Cardiac muscle cell (in vitro differentiated cells and primary cell): Measurements from ENCODE around the gene FUT1. TPM values are rescaled to one million over a fixed set of nuclear protein-coding genes. Genes with fewer than 3 reads are reported as not detected.

Source experiments
- DNase-seq, 2 donors: peaks; one replicate each; pipeline versions ENCODE4 v3.0.0 to v3.0.0-alpha.2; 2010 to 2017; ENCODE audit warnings: low read depth in 1 of 2, low spot score in 1 of 2
- H3K27ac ChIP-seq: fragments of 200-600 bp; sonication (generic); 2 replicates; pipeline ENCODE4 v1.5.1; 2016
- H3K27me3 ChIP-seq: fragments of 200-600 bp; sonication (generic); 2 replicates; pipeline ENCODE4 v1.6.0; 2016; ENCODE audit warnings: control low read depth
- H3K36me3 ChIP-seq: fragments of 200-600 bp; sonication (generic); 2 replicates; pipeline ENCODE4 v1.5.1; 2016; ENCODE audit warnings: control low read depth
- H3K4me1 ChIP-seq: fragments of 200-600 bp; sonication (generic); 2 replicates; pipeline ENCODE4 v1.8.1; 2017; ENCODE audit warnings: low read depth, mild to moderate bottlenecking, mixed run types
- H3K4me3 ChIP-seq: fragments of 200-600 bp; sonication (generic); 2 replicates; pipeline ENCODE4 v1.5.1; 2016; ENCODE audit warnings: mild to moderate bottlenecking
- H3K9me3 ChIP-seq: fragments of 200-600 bp; sonication (generic); 2 replicates; pipeline ENCODE4 v1.5.1; 2017; ENCODE audit warnings: low read depth, mild to moderate bottlenecking, control low read depth
- polyA plus RNA-seq: library from polyadenylated mRNA; unstranded; fragments of >200 nt; fragmentation: Nextera tagmentation; extraction: Ambion mirVana; gene quantifications from 2 replicates; pipeline ENCODE4 v1.2.1, GENCODE V29; 2016
- total RNA-seq: library from RNA; depleted of rRNA; stranded (reverse); fragments of >200 nt; gene quantifications from 2 replicates; pipeline ENCODE4 v1.2.3, GENCODE V29; 2016
- TF ChIP-seq, protein P1 (sequence below): IDR thresholded peaks from 2 replicates; pipeline ENCODE4 v1.5.1; 2012; ENCODE audit warnings: low read depth, mild to moderate bottlenecking, low read length

The FUT1 gene
- total and polyA plus RNA-seq, 2 experiments from 2014 or later = 0.21 TPM; not detected in 1

DNA sequence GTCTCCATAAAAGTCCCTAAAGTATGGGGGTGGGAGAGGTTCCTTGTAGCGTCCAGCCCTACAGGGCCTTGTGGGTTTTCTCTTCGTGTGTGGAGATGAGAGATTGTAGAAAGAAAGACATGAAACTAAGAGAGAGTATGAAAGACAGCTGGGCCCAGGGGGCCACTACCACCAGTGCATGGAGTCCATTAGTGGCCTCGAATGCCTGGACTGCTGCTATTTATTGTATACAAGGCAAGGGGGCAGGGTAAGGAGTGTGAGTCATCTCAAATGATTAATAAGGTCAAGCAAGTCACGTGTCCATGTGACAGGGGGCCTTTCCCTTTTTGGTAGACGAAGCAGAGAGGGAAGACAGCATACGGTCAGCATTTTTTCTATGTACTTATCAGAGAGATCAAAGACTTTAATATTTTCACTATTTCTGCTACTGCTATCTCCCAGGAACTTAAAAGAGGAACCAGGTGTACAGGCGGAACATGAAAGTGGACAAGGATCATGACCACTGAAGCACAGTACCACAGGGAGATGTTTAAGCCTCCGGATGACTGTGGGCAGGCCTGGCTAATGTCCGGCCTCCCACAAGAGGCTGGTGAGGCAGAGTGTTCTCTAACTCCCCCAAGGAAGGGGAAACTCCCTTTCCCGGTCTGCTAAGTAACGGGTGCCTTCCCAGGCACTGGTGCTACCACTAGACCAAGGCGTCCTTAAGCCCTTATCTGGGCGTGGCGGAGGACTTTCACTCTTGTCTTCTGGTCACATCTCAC, 28.4 kb upstream of the FUT1 start:
- Histone ChIP-seq H3K4me1 (no peaks in the 10 kb centered on the region), H3K36me3 (no peaks in the 10 kb centered on the region), H3K27ac (no peak overlapping the region), H3K27me3 (no peaks in the 10 kb centered on the region), H3K4me3 (no peak overlapping the region), H3K9me3 (no peaks in the 10 kb centered on the region)
- DNase-seq = peak in 1 of 2 donors; percentile 65
- TF ChIP-seq, protein P1, sequence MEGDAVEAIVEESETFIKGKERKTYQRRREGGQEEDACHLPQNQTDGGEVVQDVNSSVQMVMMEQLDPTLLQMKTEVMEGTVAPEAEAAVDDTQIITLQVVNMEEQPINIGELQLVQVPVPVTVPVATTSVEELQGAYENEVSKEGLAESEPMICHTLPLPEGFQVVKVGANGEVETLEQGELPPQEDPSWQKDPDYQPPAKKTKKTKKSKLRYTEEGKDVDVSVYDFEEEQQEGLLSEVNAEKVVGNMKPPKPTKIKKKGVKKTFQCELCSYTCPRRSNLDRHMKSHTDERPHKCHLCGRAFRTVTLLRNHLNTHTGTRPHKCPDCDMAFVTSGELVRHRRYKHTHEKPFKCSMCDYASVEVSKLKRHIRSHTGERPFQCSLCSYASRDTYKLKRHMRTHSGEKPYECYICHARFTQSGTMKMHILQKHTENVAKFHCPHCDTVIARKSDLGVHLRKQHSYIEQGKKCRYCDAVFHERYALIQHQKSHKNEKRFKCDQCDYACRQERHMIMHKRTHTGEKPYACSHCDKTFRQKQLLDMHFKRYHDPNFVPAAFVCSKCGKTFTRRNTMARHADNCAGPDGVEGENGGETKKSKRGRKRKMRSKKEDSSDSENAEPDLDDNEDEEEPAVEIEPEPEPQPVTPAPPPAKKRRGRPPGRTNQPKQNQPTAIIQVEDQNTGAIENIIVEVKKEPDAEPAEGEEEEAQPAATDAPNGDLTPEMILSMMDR = no peak

DNA sequence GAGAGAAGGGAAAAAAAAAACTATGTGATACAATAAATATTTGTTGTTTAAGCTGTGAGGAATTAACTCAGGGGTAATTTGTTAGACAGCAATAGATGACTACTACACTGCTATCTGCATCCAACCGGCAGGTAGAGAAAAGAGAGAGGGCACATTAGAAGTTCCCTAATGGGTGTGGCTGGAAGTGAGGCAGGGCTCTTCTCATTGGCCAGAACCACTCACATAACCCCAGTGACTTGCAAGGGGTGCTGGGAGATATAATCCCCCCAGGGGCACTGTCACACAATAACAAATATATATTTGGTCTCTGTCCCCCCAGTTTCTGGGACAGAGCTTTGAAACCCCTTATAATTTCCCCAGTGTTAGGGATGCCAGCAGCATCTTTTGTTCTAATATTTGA, 27.2 kb upstream of the FUT1 start:
- H3K9me3 ChIP-seq = no peaks in the 10 kb centered on the region

DNA sequence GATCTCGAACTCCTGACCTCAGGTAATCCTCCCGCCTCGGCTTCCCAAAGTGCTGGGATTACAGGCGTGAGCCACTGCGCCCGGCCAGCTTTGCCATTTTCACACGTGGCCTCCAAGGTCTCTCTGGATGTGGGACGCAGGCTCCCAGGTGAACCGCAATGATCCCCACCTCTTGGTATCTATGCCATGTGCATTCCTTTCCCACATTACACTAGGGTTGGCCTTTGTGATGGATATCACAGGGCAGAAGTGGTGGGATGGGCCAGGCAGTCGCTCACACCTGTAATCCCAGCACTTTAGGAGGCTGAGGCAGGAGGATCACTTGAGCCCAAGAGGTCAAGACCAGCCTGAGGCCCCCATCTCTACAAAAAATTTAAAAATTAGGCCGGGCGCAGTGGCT, 25.3 kb upstream of the FUT1 start:
- H3K4me3 ChIP-seq = no peak overlapping the region
- TF ChIP-seq, protein P1 = no peak
- no peaks in the 10 kb centered on the region for H3K36me3 ChIP-seq
- H3K27me3 ChIP-seq = no peaks in the 10 kb centered on the region
- H3K4me1 ChIP-seq = no peaks in the 10 kb centered on the region
- no peak for DNase-seq
- H3K27ac ChIP-seq = no peak overlapping the region
- no peaks in the 10 kb centered on the region for H3K9me3 ChIP-seq

More for the DNA sequence above, 27.2 kb upstream of the FUT1 start:
- Histone ChIP-seq H3K4me3 (no peak overlapping the region), H3K27ac (no peak overlapping the region), H3K27me3 (no peaks in the 10 kb centered on the region), H3K4me1 (no peaks in the 10 kb centered on the region), H3K36me3 (no peaks in the 10 kb centered on the region)
- TF ChIP-seq, protein P1 = no peak
- DNase-seq = no peak

DNA sequence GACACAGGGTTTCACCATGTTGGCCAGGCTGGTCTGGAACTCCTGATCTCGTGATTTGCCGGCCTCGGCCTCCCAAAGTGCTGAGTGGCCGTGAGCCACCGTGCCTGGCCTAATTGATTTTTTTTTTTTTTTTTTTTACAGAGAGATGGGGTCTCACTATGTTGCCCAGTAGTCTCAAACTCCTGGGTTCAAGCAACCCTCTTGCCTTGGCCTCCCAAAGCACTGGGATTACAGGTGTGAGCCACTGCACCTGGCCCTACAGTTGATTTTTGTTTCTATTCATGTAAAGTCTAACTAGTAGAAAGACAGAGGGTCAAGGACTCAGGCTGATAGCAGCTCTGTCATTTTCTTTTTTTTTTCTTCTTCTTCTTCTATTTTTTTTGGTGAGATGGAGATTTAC, 24.7 kb upstream of the FUT1 start:
- TF ChIP-seq, protein P1 = no peak
- no peaks in the 10 kb centered on the region for H3K27me3 ChIP-seq
- H3K4me1 ChIP-seq = no peaks in the 10 kb centered on the region
- no peaks in the 10 kb centered on the region for H3K36me3 ChIP-seq
- H3K27ac ChIP-seq = no peak overlapping the region
- no peak for DNase-seq
- H3K9me3 ChIP-seq = no peaks in the 10 kb centered on the region
- H3K4me3 ChIP-seq = no peak overlapping the region

DNA sequence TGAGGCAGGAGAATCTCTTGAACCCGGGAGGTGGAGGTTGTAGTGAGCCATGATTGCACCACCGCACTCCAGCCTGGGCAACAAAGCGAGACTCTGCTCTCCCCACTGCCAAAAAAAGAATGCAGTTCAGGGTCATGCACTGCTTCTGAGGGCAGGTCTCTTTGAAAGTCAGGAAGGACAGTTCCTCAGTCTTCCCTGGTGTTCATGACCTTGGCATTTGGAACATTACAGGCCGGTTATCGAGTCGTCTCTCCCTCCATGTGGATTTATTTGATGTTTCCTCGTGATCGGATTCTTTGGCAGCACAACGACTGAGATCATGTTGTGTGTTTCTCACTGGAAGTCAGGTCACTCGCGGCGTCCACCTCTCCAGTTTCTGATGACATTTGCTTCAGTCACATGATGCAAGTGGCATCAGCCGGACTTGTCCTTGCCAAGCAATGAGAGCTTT, 20.1 kb upstream of the FUT1 start:
- no peak for DNase-seq
- TF ChIP-seq, protein P1 = no peak
- Histone ChIP-seq H3K27me3 (no peaks in the 10 kb centered on the region), H3K9me3 (no peaks in the 10 kb centered on the region), H3K4me3 (no peak overlapping the region), H3K4me1 (no peaks in the 10 kb centered on the region), H3K27ac (no peak overlapping the region), H3K36me3 (no peaks in the 10 kb centered on the region)
